ENCODE data around the gene PXN.
A peak's percentile ranks its signal among the peaks of the same experiment; 100 is the strongest.
"Not testable (repeated sequence)": the region's sequence is repeated elsewhere in the genome, so short reads cannot be mapped to it uniquely, and the experiment has no call there.

The PXN gene

GRCh38 chr12:120262852-120263747, 2.4 kb downstream of the PXN start:
- DNase-seq (ENCODE audit: low spot score) = peak; percentile 68

- DNase-seq (ENCODE audit: low spot score) = no peak
Observed at GRCh38 chr12:120261951-120262851, 3.3 kb downstream of the PXN start.

GRCh38 chr12:120260607-120261006, 4.9 kb downstream of the PXN start:
- no peak for DNase-seq (ENCODE audit: low spot score)

GRCh38 chr12:120259418-120260202, 5.9 kb downstream of the PXN start:
- no peak for DNase-seq (ENCODE audit: low spot score)

DNA sequence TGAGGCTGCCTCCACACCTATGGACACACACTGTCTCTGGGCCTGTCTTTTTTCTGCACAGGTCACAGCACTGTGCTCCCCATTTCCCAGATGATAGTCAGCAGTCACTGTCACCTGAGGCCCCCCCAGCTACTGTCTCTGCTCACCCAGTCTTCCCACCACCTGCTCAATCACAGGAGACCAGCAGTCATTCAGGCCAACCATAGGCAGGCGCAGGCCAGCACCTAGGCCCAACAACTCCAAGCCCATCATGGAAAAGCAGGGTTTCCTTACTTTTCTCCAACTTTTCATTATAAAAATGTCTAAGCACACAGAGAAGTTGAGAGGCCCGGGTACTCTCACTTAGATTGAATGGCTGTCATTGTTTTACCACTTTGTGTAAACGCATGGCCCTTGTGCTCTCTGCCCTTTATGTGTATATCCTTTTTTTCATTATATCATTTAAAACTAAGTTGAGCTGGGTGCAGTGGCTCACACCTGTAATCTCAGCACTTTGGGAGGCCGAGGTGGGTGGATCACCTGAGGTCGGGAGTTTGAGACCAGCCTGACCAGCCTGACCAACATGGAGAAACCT, 7.1 kb downstream of the PXN start:
- no peak for DNase-seq (ENCODE audit: low spot score)

DNA sequence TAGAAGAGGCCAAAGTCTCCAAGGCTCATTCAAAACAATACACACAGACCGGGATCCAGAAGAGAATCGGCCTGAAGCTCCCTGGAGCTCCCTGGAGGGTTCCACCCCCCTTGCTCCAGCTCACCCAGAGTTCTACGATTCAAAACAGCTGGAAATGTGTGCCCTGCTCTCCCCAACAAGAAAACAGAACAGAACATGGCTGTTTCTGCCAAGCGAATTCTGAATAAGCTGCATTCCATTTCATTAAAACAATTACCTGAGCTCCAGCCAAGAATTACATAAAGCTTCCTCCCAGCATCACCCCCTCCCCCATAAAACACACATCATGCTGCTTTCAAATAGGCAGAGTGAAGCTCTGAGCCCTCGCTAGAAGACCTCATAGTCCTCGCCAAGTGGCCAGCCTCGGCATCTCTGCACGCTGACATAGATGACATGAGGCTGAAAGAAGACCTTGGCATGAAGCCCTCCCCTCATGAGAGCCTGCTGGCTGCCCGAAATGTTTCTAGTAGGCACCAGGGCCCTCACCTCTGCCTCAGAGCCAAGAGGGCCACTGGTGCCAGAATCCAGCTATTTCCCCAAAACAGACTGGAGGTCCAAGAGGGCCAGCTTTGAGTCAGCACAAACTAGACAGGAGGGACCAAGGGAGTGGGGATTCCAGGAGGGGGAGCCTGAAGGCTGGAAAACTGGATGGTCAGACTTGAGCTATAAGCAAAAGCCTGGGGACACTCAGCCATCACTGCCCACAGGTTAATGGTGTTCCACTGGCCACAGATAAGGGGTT, 8.3 kb downstream of the PXN start:
- DNase-seq (ENCODE audit: low spot score) = peak; percentile 86

- no peak for DNase-seq (ENCODE audit: low spot score)
Observed at GRCh38 chr12:120254809-120255208, 10.7 kb downstream of the PXN start.

DNA sequence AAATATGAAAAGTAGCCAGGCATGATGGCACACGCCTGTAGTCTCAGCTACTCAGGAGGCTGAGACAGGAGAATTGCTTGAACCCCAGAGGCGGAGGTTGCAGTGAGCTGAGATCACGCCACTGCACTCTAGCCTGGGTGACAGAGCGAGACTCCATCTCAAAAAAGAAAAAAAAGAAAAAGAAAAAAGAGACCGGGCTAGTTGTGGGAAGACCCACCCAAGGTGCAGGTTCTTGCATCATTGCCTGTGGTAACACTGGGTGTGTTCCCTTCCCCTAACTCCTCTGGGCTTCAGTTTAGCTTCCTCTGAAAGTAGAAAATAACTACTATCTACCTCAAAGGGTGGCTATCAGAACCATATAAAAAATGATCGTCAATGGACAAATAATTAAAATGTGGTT, 12.2 kb downstream of the PXN start:
- DNase-seq (ENCODE audit: low spot score) = not testable (repeated sequence)

- no peak for DNase-seq (ENCODE audit: low spot score)
Observed at GRCh38 chr12:120252071-120252906, 13.2 kb downstream of the PXN start.

- not testable (repeated sequence) for DNase-seq (ENCODE audit: low spot score)
Observed at GRCh38 chr12:120251364-120252070, 14.0 kb downstream of the PXN start.

GRCh38 chr12:120249875-120250795, 15.4 kb downstream of the PXN start:
- no peak for DNase-seq (ENCODE audit: low spot score)

- DNase-seq (ENCODE audit: low spot score) = no peak
Observed at GRCh38 chr12:120249266-120249874, 16.2 kb downstream of the PXN start.

DNA sequence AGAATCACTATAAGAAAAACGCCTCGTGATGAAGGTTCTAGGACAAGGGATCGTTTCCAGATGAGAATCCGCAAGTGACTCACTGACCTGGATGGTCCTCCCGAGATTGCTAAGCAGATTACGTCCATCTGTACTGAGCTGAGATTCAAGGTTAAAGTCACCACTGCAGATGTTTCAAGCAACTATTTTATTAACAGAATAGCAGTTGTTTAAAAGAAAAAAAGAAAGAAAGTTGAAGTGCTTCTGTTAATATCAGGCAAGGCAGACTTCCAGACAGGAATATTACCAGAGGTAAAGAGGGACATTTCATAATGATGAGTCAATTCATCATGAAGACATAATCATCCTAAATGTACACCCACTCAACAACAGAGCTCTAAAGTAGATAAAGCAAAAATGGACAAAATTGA, 17.9 kb downstream of the PXN start:
- peak; percentile 61 for DNase-seq (ENCODE audit: low spot score)

- no peak for DNase-seq (ENCODE audit: low spot score)
Observed at GRCh38 chr12:120247183-120247582, 18.3 kb downstream of the PXN start.

GRCh38 chr12:120246705-120247104, 18.8 kb downstream of the PXN start:
- not testable (repeated sequence) for DNase-seq (ENCODE audit: low spot score)

DNA sequence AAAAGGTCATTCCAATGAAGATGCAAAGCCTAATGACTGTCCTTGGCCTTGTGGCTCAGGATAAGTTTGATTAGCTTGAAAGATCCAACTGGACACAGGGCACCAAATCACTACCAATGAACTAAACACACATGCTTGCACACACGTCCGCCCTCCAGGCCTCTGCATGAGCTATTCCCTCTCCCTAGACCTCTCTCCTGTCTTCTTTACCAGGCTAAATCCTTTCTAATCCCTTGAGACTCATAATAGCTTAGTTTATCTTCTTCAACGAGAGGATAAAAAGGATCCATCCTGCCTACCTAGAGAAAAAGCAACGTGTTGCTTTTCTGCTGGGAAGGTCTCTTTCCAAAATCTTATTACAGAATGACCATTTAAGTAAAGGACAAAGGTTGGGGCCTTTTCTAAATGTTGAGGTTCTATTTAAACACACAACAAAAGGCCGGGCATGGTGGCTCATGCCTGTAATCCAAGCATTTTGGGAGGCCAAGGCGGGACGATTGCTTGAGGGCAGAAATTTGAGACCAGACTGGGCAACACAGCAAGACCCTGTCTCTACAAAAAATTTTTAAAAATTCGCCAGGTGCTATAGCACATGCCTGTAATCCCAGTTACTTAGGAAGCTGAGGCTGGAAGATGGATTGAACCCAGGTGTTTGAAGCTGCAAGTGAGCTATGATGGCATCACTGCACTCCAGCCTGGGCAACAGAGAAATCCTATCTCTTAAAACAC, 22.4 kb downstream of the PXN start:
- DNase-seq (ENCODE audit: low spot score) = no peak

GRCh38 chr12:120242275-120242799, 23.2 kb downstream of the PXN start:
- DNase-seq (ENCODE audit: low spot score) = no peak
